Loucy (cell line): Measurements from ENCODE around the gene LSM12.

Source experiments
- CTCF ChIP-seq: fragments of 200-600 bp; sonication (generic); conservative IDR thresholded peaks from 2 replicates; pipeline ENCODE4 v1.5.1; 2014; ENCODE audit warnings: mild to moderate bottlenecking, antibody characterized with exemption, low read length
- EZH2phosphoT487 ChIP-seq: fragments of 200-600 bp; IDR thresholded peaks from 2 replicates; pipeline ENCODE4 v1.6.1; 2018; ENCODE audit warnings: antibody characterized with exemption, mild to moderate bottlenecking, moderate library complexity, borderline replicate concordance

- TF ChIP-seq EZH2phosphoT487 (no peak), CTCF (no peak)
These were observed 29.0 kb downstream of the LSM12 start for GRCh38 chr17:44037471-44037870.
